HG03108 (cell line): ENCODE data around the gene GRAMD1B.
A peak's percentile ranks its signal among the peaks of the same experiment; 100 is the strongest.

Experiments used
- ATAC-seq: cut with Tn5 transposase; IDR thresholded peaks from one replicate; pipeline ENCODE4 v1.9.1; 2021; ENCODE audit warnings: moderate library complexity; ENCODE audit not compliant: unreplicated experiment

GRAMD1B gene

GRCh38 chr11:123616505-123617198, 186.6 kb downstream of the GRAMD1B start:
- ATAC-seq = no peak

- no peak for ATAC-seq
Observed at GRCh38 chr11:123622576-123622975, 192.5 kb downstream of the GRAMD1B start.

- no peak for ATAC-seq
Observed at GRCh38 chr11:123624974-123625373, 194.9 kb downstream of the GRAMD1B start.

- no peak for ATAC-seq
Observed at GRCh38 chr11:123628936-123629683, 199.0 kb downstream of the GRAMD1B start.

- ATAC-seq = no peak
Observed at GRCh38 chr11:123630126-123630608, 200.1 kb downstream of the GRAMD1B start.

GRCh38 chr11:123640029-123640428, 210.0 kb downstream of the GRAMD1B start:
- ATAC-seq = no peak

- no peak for ATAC-seq
Observed at GRCh38 chr11:123640677-123641494, 210.8 kb downstream of the GRAMD1B start.

GRCh38 chr11:123641495-123641840, 211.4 kb downstream of the GRAMD1B start:
- no peak for ATAC-seq

- ATAC-seq = no peak
Observed at GRCh38 chr11:123642435-123642834, 212.4 kb downstream of the GRAMD1B start.

GRCh38 chr11:123645286-123645975, 215.4 kb downstream of the GRAMD1B start:
- ATAC-seq = no peak

- ATAC-seq = no peak
Observed at GRCh38 chr11:123650901-123651300, 220.8 kb downstream of the GRAMD1B start.

GRCh38 chr11:123652599-123652998, 222.5 kb downstream of the GRAMD1B start:
- ATAC-seq = no peak

- no peak for ATAC-seq
Observed at GRCh38 chr11:123653483-123653826, 223.4 kb downstream of the GRAMD1B start.

- no peak for ATAC-seq
Observed at GRCh38 chr11:123653827-123654565, 223.9 kb downstream of the GRAMD1B start.

GRCh38 chr11:123654566-123655081, 224.6 kb downstream of the GRAMD1B start, which contains the start of gene SCN3B:
Gene SCN3B (minus strand): TSS chr11:123654624. CDS start chr11:123653801, 823 bp downstream.
- no peak for ATAC-seq

GRCh38 chr11:123659311-123659710, 229.2 kb downstream of the GRAMD1B start:
- no peak for ATAC-seq

GRCh38 chr11:123659965-123660364, 229.9 kb downstream of the GRAMD1B start:
- ATAC-seq = peak; percentile 82

GRCh38 chr11:123665306-123665705, 235.2 kb downstream of the GRAMD1B start:
- ATAC-seq = no peak

- ATAC-seq = no peak
Observed at GRCh38 chr11:123670081-123670480, 240.0 kb downstream of the GRAMD1B start.

GRCh38 chr11:123671534-123671933, 241.5 kb downstream of the GRAMD1B start:
- ATAC-seq = no peak
